Activated CD4-positive, alpha-beta T cell treated with anti-CD3 and anti-CD28 coated beads, Interleukin-2, amount 10 ng/mL, durations not matched to agents 7 days and 5 days (primary cell): ENCODE data around the gene SLC25A23. TPM values are rescaled to one million over a fixed set of nuclear protein-coding genes. Genes with fewer than 3 reads are reported as not detected.

Experiments used
- CTCF ChIA-PET: fragments of 350-600 bp; sonication (Branson Sonifier 250); formaldehyde crosslinking; loops from one replicate; lab custom pipeline; 2021; ENCODE audit warnings: antibody characterized with exemption; lab: Charles Lee
- POLR2A ChIA-PET: fragments of 350-600 bp; sonication (Branson Sonifier 250); formaldehyde crosslinking; loops from one replicate; lab custom pipeline; 2021; ENCODE audit warnings: antibody characterized with exemption; lab: Charles Lee
- DNase-seq: peaks from one replicate; pipeline ENCODE4 v3.0.0-alpha.2; 2020
- H3K27ac Mint-ChIP-seq: one replicate; pipeline ENCODE4 v1.8.0; 2021; ENCODE audit warnings: mild to moderate bottlenecking, moderate library complexity, mixed read lengths
- H3K27me3 Mint-ChIP-seq: one replicate; pipeline ENCODE4 v1.8.0; 2021; ENCODE audit warnings: mixed read lengths
- H3K36me3 Mint-ChIP-seq: one replicate; pipeline ENCODE4 v1.8.0; 2021; ENCODE audit warnings: low read depth, mixed read lengths
- H3K4me1 Mint-ChIP-seq: one replicate; pipeline ENCODE4 v1.8.0; 2021; ENCODE audit warnings: mixed read lengths
- H3K4me3 Mint-ChIP-seq: one replicate; pipeline ENCODE4 v1.8.0; 2021; ENCODE audit warnings: mild to moderate bottlenecking, moderate library complexity, mixed read lengths
- H3K9me3 Mint-ChIP-seq: one replicate; pipeline ENCODE4 v1.8.0; 2021; ENCODE audit warnings: mixed read lengths
- total RNA-seq, 2 experiments: library from RNA; stranded (reverse); gene quantifications; one replicate each; pipeline ENCODE4 v1.2.3, GENCODE V29; 2021

The SLC25A23 gene
- total RNA-seq, 2 experiments from 2014 or later, result 19.4 to 24.8 TPM

GRCh38 chr19:6476896-6477431 lies 17.4 kb upstream of the SLC25A23 start:
- no peak overlapping the region for H3K4me3 Mint-ChIP-seq
- H3K4me1 Mint-ChIP-seq, result peaks cover 22% of the 10 kb centered on the region
- H3K36me3 Mint-ChIP-seq, result peaks cover 27% of the 10 kb centered on the region
- no peak overlapping the region for H3K27ac Mint-ChIP-seq
- ChIA-PET POLR2A (no interaction called here), CTCF (interaction anchor here (0.6 to 1.4 kb wide), 2 partner anchors 21 to 386 kb away, joined by 3 read pairs; no protein-coding TSS in a partner anchor)
- DNase-seq, result no peak
- H3K9me3 Mint-ChIP-seq, result no peaks in the 10 kb centered on the region
- H3K27me3 Mint-ChIP-seq, result no peaks in the 10 kb centered on the region

- POLR2A ChIA-PET, result no interaction called here
- Mint-ChIP-seq H3K27ac (no peak overlapping the region), H3K4me3 (no peak overlapping the region), H3K9me3 (no peaks in the 10 kb centered on the region), H3K4me1 (peaks cover 19% of the 10 kb centered on the region), H3K36me3 (peaks cover 27% of the 10 kb centered on the region), H3K27me3 (no peaks in the 10 kb centered on the region)
- DNase-seq, result peak; percentile 65
- CTCF ChIA-PET, result interaction anchor here (0.6 to 1.4 kb wide), 2 partner anchors 22 to 387 kb away, joined by 3 read pairs; no protein-coding TSS in a partner anchor
Measured at GRCh38 chr19:6476155-6476895, 16.7 kb upstream of the SLC25A23 start.

DNA sequence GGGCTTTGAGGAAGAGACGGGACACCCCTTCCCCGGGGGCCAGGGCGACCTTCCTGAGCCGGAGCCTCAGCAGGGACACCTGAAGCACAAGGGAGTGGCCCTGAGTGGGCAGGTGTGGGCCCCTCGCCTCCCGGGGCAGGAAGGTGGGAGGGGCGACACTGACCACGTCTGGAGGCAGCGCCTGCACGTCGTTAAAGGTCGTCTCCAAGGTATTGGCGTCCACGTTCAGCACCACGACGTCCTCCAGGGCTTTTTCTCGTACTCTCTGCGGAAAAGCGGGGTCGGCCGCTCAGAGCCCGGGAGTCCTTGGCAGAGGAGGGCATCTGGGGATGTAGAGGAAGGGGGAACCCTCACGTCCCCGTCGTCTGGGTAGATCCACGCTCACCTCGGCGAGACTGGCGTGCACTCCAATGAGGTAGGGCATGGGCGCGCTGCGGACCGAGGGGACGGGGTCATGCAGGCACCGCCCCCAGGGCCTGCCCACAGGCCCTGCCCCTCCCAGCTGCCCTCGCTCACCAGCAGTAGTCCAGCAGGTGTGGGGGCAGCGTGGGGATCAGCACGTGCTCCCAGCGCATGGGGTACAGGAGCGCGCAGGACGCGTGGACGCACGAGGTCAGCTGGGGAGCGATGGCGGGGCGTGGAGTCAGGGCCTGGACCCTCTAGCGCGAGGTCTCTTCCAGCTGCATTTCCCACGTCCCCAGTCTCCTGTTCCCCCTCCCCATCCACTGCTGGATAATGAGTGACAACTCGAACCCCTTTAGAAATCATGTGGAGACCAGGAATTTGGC lies 15.9 kb upstream of the SLC25A23 start:
- no peak for DNase-seq
- CTCF ChIA-PET, result interaction anchor here (1.4 kb wide), 1 partner anchor 22 kb away, joined by 3 read pairs; no protein-coding TSS in a partner anchor
- H3K27me3 Mint-ChIP-seq, result no peaks in the 10 kb centered on the region
- peaks cover 13% of the 10 kb centered on the region for H3K4me1 Mint-ChIP-seq
- no peak overlapping the region for H3K4me3 Mint-ChIP-seq
- no peak overlapping the region for H3K27ac Mint-ChIP-seq
- H3K9me3 Mint-ChIP-seq, result no peaks in the 10 kb centered on the region
- peaks cover 27% of the 10 kb centered on the region for H3K36me3 Mint-ChIP-seq
- POLR2A ChIA-PET, result no interaction called here

GRCh38 chr19:6473647-6474046 lies 14.1 kb upstream of the SLC25A23 start:
- no peak for DNase-seq
- ChIA-PET POLR2A (interaction anchor here (0.6 kb wide), 1 partner anchor 160 kb away, joined by 3 read pairs; no protein-coding TSS in a partner anchor), CTCF (interaction anchor here (0.7 to 1.6 kb wide), 3 partner anchors 38 to 1097 kb away, joined by 3 read pairs; no protein-coding TSS in a partner anchor)
- H3K27me3 Mint-ChIP-seq, result no peaks in the 10 kb centered on the region
- no peaks in the 10 kb centered on the region for H3K9me3 Mint-ChIP-seq
- no peak overlapping the region for H3K27ac Mint-ChIP-seq
- H3K4me3 Mint-ChIP-seq, result no peak overlapping the region
- no peaks in the 10 kb centered on the region for H3K4me1 Mint-ChIP-seq
- H3K36me3 Mint-ChIP-seq, result peaks cover 37% of the 10 kb centered on the region

GRCh38 chr19:6472713-6473112 lies 13.1 kb upstream of the SLC25A23 start:
- no peak overlapping the region for H3K4me3 Mint-ChIP-seq
- no peaks in the 10 kb centered on the region for H3K27me3 Mint-ChIP-seq
- no peaks in the 10 kb centered on the region for H3K9me3 Mint-ChIP-seq
- POLR2A ChIA-PET, result interaction anchor here (0.6 kb wide), 1 partner anchor 48 kb away, joined by 4 read pairs; no protein-coding TSS in a partner anchor
- H3K4me1 Mint-ChIP-seq, result no peaks in the 10 kb centered on the region
- no peak overlapping the region for H3K27ac Mint-ChIP-seq
- peaks cover 45% of the 10 kb centered on the region for H3K36me3 Mint-ChIP-seq
- CTCF ChIA-PET, result interaction anchor here (0.6 to 1.2 kb wide), 5 partner anchors 9 to 782 kb away, joined by 3 to 5 read pairs (median 4); partner anchors contain the start of gene DENND1C
- no peak for DNase-seq

DNA sequence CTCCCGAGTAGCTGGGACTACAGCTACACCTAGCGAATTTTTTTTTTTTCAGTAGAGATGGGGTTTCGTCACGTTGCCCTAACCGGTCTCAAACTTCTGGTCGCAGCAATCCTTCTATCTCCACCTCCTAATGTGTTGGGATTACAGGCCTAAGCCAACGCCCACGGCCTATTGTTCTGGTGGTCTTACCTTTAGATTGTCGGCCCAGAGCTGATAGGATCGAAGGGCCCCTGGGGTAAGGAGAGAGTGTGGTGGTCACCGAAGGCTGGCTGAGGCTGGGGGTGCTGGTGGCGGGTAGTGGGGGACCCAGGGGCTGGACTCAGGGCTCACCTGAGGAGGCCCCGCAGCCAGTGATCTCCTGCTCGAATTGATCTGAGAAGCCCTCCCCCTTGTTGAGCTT lies 11.5 kb upstream of the SLC25A23 start:
- Mint-ChIP-seq H3K9me3 (no peaks in the 10 kb centered on the region), H3K4me3 (no peak overlapping the region), H3K27me3 (no peaks in the 10 kb centered on the region), H3K27ac (no peak overlapping the region), H3K36me3 (peaks cover 34% of the 10 kb centered on the region), H3K4me1 (no peaks in the 10 kb centered on the region)
- CTCF ChIA-PET, result interaction anchor here (0.7 kb wide), 1 partner anchor 12 kb away, joined by 3 read pairs; the partner anchor contains the start of gene SLC25A23
- POLR2A ChIA-PET, result interaction anchor here (0.8 kb wide), 1 partner anchor 46 kb away, joined by 3 read pairs; the partner anchor contains the start of gene KHSRP
- no peak for DNase-seq

DNA sequence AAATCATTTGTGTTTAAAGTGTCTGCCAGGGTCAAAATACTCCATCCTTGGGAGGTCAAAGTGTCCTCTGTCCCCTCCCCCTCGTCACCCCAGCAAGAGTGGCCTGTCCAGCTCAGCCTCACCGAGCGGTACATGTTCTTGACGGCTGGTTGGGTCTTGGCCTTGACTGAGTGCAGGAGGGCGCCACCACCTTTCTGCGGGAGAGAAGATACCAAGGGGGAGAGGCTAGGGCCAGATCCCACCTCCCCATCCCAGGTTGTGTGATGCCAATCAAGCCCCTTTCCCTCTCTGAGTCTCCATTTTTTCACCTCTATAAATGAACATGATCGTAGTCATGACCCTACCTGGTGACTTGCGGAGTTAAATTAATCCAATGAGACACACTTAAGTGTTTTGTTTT lies 10.6 kb upstream of the SLC25A23 start:
- H3K9me3 Mint-ChIP-seq, result no peaks in the 10 kb centered on the region
- peaks cover under 1% of the 10 kb centered on the region for H3K4me1 Mint-ChIP-seq

GRCh38 chr19:6467384-6467783 lies 7.8 kb upstream of the SLC25A23 start:
- no peak for DNase-seq
- H3K9me3 Mint-ChIP-seq, result no peaks in the 10 kb centered on the region
- no peaks in the 10 kb centered on the region for H3K27me3 Mint-ChIP-seq
- CTCF ChIA-PET, result no interaction called here
- H3K4me3 Mint-ChIP-seq, result no peak overlapping the region
- H3K36me3 Mint-ChIP-seq, result peaks cover 23% of the 10 kb centered on the region
- POLR2A ChIA-PET, result no interaction called here
- H3K4me1 Mint-ChIP-seq, result peaks cover 10% of the 10 kb centered on the region
- no peak overlapping the region for H3K27ac Mint-ChIP-seq

More for the DNA sequence above, 10.6 kb upstream of the SLC25A23 start:
- POLR2A ChIA-PET, result no interaction called here
- H3K27ac Mint-ChIP-seq, result no peak overlapping the region
- no peak overlapping the region for H3K4me3 Mint-ChIP-seq
- DNase-seq, result no peak
- peaks cover 32% of the 10 kb centered on the region for H3K36me3 Mint-ChIP-seq
- H3K27me3 Mint-ChIP-seq, result no peaks in the 10 kb centered on the region
- CTCF ChIA-PET, result interaction anchor here (1.1 kb wide), 1 partner anchor 22 kb away, joined by 4 read pairs; no protein-coding TSS in a partner anchor

DNA sequence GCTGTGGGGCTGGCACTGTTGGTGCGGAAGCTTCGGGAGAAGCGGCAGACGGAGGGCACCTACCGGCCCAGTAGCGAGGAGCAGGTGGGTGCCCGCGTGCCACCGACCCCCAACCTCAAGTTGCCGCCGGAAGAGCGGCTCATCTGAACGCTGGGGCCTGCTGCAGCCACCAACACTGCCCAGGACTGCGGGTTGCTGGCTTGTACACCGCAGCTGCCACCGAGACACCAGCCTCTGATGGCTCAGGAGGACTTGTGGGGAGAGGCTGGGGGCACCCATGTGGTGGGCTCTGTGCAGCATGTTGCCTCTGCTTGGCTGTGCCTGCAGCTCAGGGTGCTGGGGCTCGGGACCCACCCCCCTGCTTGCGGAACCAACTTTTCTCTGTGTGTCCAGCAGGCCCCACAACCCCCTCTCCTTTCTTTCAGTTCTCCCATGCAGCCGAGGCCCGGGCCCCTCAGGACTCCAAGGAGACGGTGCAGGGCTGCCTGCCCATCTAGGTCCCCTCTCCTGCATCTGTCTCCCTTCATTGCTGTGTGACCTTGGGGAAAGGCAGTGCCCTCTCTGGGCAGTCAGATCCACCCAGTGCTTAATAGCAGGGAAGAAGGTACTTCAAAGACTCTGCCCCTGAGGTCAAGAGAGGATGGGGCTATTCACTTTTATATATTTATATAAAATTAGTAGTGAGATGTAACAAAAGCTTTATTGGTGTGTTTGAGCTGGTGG lies 7.1 kb upstream of the SLC25A23 start:
- Mint-ChIP-seq H3K27ac (no peak overlapping the region), H3K4me3 (no peak overlapping the region), H3K27me3 (no peaks in the 10 kb centered on the region), H3K36me3 (peaks cover 23% of the 10 kb centered on the region), H3K4me1 (peaks cover 15% of the 10 kb centered on the region), H3K9me3 (no peaks in the 10 kb centered on the region)
- no peak for DNase-seq
- CTCF ChIA-PET, result no interaction called here
- POLR2A ChIA-PET, result no interaction called here

- H3K4me1 Mint-ChIP-seq, result peaks cover 15% of the 10 kb centered on the region
- peaks cover 21% of the 10 kb centered on the region for H3K36me3 Mint-ChIP-seq
- no peaks in the 10 kb centered on the region for H3K27me3 Mint-ChIP-seq
- no peak overlapping the region for H3K4me3 Mint-ChIP-seq
- no peak overlapping the region for H3K27ac Mint-ChIP-seq
- DNase-seq, result no peak
- no peaks in the 10 kb centered on the region for H3K9me3 Mint-ChIP-seq
- ChIA-PET CTCF (no interaction called here), POLR2A (interaction anchor here (0.6 kb wide), 1 partner anchor 43 kb away, joined by 4 read pairs; no protein-coding TSS in a partner anchor)
Measured at GRCh38 chr19:6465663-6466062, 6.1 kb upstream of the SLC25A23 start.

- Mint-ChIP-seq H3K4me3 (no peak overlapping the region), H3K9me3 (no peaks in the 10 kb centered on the region), H3K36me3 (peaks cover 18% of the 10 kb centered on the region), H3K27ac (no peak overlapping the region), H3K27me3 (no peaks in the 10 kb centered on the region), H3K4me1 (peaks cover 18% of the 10 kb centered on the region)
- ChIA-PET CTCF (no interaction called here), POLR2A (interaction anchor here (0.6 kb wide), 1 partner anchor 43 kb away, joined by 4 read pairs; no protein-coding TSS in a partner anchor)
- no peak for DNase-seq
Measured at GRCh38 chr19:6465006-6465405, 5.4 kb upstream of the SLC25A23 start.
